ENCODE data around the gene USP32.

Gene USP32

DNA sequence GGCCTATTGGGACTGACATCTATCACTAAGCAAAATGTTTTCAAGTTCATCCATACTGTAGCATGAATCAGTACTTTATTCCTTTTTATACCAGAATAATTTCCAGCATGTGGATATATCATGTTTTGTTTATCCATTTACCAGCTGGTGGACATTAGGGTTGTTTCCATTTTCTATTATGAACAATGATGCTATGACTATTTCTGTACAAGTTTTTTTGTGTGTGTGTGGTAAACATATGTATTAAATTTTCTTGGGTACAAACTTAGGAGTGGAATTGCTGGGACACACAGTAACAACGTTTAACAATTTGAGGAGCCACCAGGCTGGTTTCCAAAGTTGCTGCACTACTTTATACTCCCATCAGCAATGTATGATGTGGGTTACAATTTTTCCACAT is 91.0 kb downstream of the USP32 start:
- no peak for DNase-seq (ENCODE audit: low read depth)

DNA sequence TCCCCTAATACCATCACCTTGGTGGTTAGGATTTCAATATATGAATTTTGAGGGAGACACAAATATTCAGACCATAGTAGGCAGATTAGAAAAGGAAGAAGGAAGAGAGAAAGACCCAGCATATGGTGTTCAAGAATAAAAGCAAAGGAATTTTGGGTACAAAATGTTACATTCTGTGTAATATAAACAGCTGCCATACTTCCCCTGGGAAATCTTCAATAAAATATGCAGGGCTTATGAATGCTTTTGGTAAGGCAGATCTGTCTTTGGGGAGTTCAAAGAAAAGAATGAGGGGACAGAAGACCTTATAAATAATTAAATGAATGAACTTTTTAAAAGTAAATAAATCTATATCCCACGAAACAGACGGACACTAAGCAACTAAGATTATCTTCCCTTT is 91.9 kb downstream of the USP32 start:
- no peak for DNase-seq (ENCODE audit: low read depth)

DNA sequence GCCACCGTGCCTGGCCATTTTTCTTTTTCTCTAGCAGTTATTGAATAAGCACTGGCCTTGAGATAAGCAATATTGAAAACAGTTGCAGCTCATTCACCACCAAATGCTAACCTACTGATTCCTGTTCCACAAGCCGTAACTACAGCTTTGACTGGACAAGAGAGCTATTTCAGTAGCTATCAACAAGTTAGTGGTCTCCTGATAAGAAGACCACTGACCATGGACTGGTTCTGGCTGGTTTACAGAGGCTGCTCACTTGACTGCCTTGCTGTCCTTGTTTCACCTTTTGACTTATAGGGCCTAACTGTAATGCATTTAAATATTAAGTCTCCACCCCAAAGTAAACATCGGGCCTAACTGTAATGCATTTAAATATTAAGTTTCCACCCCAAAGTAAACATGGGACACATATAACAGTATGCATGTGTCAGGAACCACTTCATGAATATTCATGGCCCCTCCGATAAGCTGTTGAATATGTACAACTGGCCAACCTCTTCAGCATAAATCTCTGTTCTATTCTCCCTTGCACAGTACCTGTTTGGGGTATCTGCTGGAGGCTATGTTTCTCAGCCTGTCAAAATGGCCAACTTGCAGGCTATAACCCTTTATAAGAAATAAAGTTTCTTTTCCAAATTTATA is 94.1 kb downstream of the USP32 start:
- no peak for DNase-seq (ENCODE audit: low read depth)

DNA sequence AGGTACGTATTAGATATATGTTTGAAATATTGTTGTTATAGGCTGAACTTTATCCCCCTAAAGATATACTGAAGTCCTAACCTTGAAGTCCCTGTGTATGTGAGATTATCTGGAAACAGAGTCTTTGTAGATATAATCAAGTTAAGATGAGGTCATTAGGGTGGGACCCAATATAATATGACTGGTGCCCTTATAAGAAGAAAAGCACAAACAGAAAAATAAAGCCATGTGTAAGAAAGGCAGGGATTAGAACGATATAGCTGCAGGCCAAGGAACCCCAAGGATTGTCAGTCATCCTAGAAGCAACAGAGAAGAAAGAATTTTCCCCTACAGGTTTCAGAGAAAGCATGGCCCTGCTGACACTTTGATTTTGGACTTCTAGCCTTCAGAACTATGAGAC is 95.8 kb downstream of the USP32 start:
- no peak for DNase-seq (ENCODE audit: low read depth)

DNA sequence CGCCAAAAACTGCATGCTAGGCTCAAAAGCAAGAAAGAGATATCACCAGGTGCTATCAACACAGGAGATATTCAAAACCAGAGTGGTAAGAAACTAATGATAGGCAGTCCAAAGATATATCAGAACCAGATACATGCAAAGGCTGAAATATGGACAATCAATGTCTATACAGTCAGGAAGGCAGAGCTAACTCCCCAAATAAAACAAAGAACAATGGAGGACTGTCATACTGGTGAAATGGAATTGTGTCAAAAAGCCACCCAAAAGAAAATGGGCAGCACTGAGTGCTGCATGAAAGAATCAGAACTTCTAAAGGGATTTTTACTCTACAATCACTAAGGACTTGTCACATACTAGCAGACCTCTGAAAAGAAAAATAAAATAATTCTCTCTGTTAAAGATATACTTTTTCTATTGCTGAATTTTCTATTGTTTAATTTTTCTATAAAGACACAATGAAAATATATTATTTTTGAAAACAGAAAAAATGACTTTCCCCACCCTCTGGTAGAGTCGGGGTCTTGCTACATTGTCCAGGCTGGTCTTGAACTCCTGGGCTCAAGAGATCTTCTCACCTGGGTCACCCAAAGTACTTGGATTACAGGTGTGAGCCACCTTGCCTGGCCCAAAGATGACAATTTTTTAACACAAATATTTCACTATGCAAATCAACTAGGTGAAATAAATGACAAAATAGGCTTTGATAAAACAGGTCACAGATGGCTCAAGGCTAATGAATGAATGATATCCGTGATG is 98.2 kb downstream of the USP32 start:
- DNase-seq (ENCODE audit: low read depth), result no peak

DNA sequence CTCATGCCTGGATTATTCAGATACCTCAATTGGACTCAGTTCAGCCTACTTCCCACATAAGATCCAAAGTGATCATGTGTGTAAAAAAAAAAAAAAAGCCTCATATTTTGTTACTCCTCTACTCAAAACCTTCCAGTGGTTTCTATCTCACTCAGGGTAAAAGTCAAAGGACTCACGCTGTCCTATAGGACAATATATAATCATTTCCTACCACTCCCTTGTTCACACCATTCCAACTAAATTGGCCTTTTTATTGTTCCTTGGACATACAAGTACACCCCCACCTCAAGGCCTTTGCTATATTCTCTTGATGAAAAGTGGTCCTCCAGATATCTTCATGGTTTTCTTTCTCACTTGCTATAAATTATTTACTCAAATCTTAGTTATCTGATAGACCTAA is 99.2 kb downstream of the USP32 start:
- no peak for DNase-seq (ENCODE audit: low read depth)

DNA sequence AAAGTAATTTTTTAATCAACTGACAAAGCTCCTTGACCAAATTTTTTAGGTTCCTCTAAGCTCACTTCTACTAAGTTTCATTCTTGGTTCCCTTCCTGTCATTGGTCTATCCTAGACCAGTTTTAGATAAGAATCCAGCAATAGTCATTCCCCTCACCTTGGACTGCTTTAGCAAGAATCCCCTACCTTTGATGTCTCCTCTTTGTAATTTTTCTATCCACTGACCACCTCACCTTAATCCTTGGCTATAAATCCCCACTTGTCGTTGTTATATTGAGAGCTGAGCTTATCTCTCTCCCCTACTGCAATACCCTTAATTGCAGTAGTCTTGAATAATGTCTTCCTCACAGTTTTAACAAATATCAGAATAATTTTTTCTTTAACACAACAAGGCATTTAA is 107.2 kb downstream of the USP32 start:
- no peak for DNase-seq (ENCODE audit: low read depth)

DNA sequence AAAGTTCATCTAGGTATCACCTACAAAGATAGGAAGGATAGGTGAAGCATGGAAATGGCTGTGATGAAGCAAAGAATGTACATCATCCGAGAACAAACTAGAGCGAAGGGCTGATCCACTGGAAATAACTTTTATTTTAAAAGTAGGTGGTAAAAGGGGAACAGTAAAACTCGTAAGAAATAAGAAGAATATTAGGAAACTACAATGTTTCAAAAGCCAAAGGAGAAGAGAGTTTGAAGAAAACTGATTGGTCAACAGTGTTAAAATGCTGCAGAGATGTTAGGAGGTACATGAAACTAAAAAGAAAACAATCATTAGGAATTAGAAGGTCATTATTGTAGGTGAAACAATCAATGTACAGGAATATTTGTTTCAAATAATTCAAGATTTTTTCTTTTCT is 108.1 kb downstream of the USP32 start:
- DNase-seq (ENCODE audit: low read depth), result no peak

DNA sequence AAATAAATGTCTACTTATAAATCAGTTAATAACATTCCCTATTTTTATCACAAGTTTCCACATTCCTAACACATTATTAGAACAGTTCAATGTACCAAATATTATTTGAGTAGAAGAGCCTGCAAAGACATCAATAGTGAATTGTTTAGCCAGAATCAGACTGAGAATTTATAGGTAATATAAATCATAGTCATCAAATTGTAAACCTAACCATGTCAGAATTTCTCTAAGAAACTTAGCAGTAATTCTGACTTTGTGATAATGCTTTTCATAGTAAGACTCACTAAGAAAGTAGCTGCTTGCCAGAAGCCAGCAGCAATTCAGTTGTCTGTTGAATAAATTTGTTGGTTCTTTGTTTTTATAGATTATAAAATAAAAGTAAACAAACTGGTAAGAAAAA is 111.3 kb downstream of the USP32 start:
- DNase-seq (ENCODE audit: low read depth), result no peak

DNA sequence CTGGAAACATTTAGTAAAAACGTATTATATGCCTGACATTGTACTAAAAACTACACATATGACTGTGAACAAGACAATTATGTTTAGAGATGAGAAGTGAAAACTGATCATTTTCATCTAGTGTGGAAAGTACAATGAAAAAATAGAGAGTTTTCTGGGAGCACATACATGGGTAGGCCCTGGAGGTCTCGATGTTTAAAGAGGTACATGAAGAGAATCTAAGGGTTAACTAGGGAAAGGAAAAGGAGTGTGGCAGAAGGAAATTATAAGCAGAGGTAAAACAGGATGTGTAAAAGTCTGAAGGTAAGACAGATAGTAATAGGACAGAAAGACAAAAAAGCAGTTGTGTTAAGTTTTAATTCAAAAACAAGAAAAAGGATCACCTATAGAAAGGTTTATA is 113.7 kb downstream of the USP32 start:
- DNase-seq (ENCODE audit: low read depth), result no peak

DNA sequence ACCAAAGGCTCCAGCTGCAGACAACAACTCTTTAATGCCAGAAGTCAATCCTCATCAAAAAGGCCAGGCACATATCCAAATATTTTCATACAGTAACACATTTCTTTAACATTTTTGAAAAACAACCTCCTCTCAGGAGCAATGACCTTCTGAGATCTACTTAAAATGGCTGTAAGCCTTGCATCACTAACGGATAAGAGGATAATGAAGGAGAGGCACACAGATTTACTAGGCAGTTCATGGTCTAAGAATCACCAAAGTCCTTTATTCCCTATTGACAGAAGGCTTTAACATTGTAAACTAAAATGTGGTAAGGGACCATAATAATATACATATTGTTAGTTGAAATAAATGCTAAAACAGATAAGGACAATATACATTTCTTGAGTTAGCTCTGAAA is 114.7 kb downstream of the USP32 start:
- no peak for DNase-seq (ENCODE audit: low read depth)

DNA sequence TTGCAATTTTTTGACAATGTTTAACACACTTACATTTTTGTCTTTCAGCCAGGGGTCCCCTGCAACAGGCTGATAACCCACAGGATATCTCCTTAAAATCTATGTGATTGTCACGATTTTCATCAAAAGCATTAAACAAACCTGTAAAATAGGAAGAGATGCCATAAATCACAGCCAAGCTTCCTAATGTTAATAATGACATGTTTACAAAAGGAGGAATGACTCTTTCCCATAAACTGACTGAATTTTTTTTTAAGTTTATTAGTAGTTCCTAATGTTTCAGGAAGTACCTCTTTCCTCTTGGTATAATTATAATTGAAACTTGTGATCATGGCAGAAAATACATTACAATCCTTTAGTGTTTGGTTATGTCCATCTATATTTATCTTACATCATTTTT is 122.5 kb downstream of the USP32 start:
- DNase-seq (ENCODE audit: low read depth), result no peak

DNA sequence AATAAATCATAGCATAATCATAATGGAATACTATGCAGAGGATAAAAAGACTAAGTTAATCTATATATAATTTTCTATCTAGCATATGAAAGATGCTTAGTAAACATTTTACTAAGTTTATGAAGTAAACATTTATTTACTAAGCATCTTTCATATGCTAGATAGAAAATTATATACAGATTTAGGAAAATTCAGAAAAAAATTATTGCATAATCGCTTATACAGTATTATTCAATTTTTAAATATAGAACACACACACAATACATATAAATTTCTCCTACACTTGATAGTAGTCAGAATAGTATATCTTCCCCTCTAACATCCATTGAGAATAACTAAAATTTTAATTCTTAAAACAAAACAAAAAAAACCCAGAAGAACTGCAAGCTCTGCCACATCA is 131.4 kb downstream of the USP32 start:
- no peak for DNase-seq (ENCODE audit: low read depth)

DNA sequence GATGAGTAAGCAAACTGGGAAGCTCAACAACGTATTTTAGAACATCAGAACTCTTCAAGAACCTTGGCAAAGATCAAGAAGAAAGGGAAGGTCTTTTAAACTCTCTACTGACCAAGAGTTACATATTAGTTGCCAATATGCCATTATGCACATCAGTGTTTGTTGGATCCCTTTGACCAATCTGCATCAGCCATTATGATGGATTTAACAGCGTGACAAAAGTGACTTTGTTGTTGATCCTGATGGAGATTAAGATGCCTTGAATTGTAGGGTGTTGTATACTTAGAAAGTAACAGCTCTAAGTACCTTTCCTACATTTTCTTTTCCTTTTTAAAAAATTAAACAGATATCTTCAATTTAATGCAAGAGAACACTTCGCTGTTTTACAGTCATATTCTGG is 133.6 kb downstream of the USP32 start:
- DNase-seq (ENCODE audit: low read depth), result no peak

DNA sequence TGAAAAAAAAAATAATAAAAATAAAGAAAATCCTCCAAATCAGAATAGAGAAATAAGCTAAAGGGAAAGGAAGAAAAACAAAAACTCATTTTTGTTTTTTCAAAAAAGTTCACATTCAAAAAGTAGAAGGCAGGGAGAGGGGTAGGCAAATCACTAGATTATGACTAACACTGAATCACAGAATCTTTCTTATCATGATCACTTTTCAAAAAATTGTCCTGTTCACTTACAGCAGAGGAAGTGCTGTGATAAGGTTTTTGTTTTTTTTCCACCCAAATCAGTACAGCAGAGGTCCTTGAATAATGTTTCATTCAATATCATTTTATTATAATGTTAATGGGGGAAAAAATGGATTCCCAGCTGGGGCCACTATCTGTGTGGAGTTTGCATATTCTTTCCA is 135.8 kb downstream of the USP32 start:
- no peak for DNase-seq (ENCODE audit: low read depth)

DNA sequence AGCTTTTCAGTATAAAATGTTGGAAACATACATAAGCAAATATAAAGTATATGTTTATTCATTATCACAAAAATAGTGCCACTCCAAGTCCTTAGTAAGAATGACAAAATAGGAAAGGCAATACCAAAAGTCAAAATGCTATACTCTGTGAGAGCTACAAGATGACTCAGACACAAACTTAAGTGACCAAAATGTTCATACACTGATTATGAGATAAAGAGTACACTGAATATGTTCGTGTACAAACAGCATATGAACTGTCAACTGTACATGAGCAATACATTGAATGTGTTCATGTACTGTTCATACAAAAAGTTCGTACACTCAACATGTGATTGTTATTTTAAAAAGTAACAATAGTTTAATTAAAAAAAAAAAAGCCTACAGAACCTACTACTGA is 138.9 kb downstream of the USP32 start:
- DNase-seq (ENCODE audit: low read depth), result no peak

DNA sequence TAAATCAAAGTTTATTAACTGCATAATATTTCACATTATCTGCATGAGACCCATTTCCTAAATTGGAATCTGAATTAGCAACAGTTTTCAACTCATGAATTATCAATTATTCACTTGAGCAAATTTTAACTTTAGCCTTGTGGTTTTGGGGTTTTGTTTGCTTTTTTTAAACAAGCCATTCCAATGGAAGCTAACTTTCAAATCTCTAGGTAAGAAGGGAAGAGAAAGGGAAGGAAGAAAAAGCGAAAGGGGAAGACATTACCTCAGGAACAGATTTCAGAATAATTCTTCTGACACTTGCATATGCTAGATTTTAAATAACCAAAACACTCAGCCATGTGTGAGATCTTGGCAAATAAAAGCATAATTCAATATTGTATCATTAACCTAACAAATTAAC is 139.5 kb downstream of the USP32 start:
- DNase-seq (ENCODE audit: low read depth), result no peak

DNA sequence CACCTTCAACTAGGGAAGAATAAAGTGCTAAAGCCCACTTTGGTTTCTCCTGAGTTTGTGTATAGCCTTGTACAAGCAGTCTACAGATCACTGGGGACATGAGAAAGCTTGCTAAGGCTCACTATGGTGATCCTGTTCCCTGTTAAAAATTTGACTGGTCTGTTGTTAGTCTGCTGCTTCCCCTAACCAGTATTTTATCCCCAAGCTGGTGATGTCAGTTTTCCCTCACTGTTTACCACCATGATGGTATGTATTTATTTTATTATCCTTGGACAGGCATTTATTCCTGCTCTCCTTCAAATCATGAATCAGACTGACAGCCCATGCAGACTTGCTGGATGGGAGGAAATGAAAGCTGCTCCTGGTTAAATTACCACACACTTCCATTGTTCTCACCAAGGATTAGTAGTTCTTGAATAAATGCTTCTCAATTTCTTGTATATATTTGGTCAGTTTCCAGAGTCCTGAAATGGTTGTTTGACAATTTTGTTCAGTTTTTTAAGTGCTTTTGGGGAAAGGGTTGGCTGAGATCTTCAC is 142.6 kb downstream of the USP32 start:
- no peak for DNase-seq (ENCODE audit: low read depth)

DNA sequence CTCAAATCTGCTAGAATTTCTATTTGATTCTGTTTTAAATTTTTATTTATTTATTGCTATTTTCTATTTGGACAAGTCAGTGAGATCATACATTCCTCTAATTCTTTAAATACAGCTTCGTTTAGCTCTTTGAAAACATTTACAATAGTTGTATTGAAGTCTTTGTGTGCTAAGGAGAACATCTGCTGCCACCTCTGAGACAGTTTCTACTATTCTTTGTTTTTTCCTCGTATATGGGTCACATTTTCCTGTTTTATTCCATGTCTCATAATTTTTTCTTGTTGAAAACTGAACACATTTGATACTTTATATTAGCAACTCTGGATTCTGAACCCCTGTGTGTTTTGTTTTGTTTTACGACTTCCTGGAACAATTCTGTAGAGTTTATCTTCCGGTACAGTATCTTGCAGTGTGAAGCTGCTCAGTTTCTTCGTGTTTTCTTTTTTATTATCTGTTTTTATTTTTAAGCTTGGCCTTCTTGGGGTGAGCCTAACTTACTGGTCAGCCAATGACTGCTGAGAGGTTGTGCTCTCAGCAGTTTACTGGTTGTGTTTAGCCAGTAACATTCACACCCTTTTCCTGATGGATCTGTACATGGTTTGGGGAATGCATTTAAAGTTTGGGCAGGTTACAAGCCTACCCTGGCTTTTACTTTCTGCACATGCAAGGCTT is 143.2 kb downstream of the USP32 start:
- DNase-seq (ENCODE audit: low read depth), result no peak

DNA sequence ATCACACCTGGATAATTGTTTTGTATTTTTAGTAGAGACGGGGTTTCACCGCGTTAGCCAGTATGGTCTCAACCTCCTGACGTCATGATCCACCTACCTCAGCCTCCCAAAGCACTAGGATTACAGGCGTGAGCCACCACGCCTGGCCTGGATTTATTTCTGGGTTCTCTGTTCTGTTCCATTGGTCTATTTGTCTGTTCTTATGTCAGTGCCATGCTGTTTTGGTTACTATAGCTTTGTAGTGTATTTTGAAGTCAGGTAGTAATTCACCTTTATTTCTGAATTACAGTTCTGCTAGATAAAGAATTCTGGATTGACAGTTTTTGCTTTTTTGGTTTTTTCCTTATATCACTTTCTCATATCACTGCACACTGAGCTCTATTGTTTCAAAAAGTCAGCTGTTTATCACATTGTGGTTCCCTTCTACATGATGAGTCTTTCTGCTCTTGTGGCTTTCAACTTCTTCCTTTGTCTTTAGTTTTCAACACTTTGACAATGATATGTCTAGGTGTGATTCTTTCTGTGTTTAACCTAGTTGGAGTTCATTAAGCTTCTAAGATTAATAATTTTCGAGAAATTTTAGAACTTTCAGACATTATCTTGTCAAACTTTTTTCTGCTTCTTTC is 144.0 kb downstream of the USP32 start:
- DNase-seq (ENCODE audit: low read depth), result no peak

DNA sequence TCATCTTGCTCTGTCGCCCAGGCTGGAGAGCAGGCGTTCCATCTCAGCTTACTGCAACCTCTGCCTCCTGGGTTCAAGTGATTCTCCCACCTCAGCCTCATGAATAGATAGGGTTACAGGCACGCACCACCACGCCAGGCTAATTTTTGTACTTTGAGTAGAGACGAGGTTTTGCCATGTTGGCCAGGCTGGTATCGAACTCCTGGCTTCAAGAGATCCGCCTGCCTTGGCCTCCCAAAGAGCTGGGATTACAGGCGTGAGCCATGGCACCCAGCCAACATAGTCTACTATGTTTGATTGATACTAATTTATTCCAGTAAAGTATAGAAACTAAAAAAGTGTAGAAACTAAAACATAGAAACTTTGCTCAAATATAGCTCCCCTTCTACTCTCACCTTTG is 147.3 kb downstream of the USP32 start:
- no peak for DNase-seq (ENCODE audit: low read depth)

DNA sequence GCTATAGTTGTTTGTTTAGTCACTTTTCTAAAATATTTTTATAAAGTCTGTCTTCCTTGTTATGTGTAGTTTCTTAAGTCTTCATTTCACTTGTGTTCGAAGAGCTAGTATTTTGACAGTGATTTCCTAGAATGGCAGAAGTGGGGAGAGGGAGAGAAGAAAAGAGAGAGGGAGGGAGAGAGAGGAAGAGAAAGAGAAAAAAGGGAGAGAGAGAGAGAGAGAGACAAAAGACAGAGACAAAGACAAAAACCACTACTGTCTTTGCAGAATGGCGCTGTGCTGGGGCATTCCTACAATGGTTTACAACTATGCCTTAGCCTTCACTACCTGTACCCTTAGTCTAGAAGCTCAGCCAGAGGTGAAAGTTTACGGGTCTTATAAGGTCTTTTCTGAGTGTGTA is 151.6 kb downstream of the USP32 start:
- DNase-seq (ENCODE audit: low read depth), result no peak

DNA sequence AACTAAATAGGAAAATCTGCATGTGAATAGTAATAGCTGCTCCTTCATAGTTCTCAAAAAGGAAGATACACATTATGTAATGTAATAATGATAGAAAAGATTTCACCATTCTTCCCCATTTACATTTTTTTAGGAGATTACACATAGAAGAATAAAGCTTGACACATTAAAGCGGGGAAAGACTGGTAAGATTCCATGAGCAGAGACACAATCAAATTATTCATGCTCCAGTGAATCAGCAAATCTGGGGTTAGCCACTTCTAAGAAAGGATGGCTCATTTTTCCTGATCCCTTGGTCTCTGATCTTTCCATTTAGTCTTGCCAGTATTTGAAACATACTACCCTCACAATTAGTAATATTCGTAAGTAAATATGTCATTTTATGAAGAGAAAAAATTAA is 160.2 kb downstream of the USP32 start:
- DNase-seq (ENCODE audit: low read depth), result no peak

All from stimulated activated CD8-positive, alpha-beta memory T cell treated with anti-CD3 and anti-CD28 coated beads, Interleukin-4, amount 100 ng/mL, for 24 hours (primary cell).